GM12892 (cell line): ENCODE results near the gene ABCC9.

Experiments used
- POLR2A ChIP-seq: IDR thresholded peaks from 2 replicates; pipeline ENCODE4 v1.6.1; 2011; ENCODE audit warnings: low read depth, low read length, control low read depth
- POLR2AphosphoS5 ChIP-seq: IDR thresholded peaks from 2 replicates; pipeline ENCODE4 v1.6.1; 2011; ENCODE audit warnings: low read depth, low read length, control low read depth
- TAF1 ChIP-seq: IDR thresholded peaks from 2 replicates; pipeline ENCODE4 v1.6.1; 2011; ENCODE audit warnings: low read depth, mild to moderate bottlenecking, control low read depth, low read length, borderline replicate concordance

DNA sequence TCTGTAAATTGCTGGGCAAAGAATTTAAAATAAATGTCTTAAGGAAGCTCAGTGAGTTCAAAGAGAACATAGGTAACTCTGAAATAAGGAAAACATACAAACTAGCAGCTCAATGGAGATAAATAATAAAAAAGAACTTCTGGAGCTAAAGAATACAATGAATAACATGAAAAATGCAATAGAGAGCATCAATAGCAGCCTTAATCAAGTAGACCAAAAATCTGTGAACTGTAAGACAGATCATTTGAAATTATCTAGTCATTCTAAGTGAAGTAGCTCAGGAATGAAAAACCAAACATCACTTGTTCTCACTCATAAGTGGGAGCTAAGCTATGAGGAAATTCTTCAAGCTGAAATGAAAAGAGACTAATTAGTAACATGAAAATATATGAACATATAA, 5.8 kb upstream of the ABCC9 start:
- TF ChIP-seq POLR2A (no peak), POLR2AphosphoS5 (no peak), TAF1 (no peak)
